D721Med (cell line): ENCODE data around the gene C20orf141.

Experiments used
- DNase-seq: peaks from one replicate; pipeline ENCODE4 v3.0.0; 2011; ENCODE audit warnings: low spot score; ENCODE audit not compliant: insufficient read length
- FAIRE-seq: peaks from 2 replicates; lab custom pipeline; 2011; peaks lifted over from hg19 to GRCh38; lab: Jason Lieb, UNC
- CTCF ChIP-seq: IDR thresholded peaks from 2 replicates; pipeline ENCODE4 v1.5.1; 2012; ENCODE audit warnings: mild to moderate bottlenecking, control low read depth; ENCODE audit not compliant: insufficient read depth; ENCODE audit errors: missing control alignments

Gene C20orf141

GRCh38 chr20:2799688-2800520 lies 14.9 kb upstream of the C20orf141 start:
- FAIRE-seq (no peak), DNase-seq (no peak)
- no peak for TF ChIP-seq CTCF

GRCh38 chr20:2800521-2801285 lies 14.1 kb upstream of the C20orf141 start, which contains the start of gene CPXM1:
Gene CPXM1, minus strand, starts transcription at chr20:2800627. Its CDS starts 55 bp downstream, at chr20:2800572.
- TF ChIP-seq CTCF: no peak
- FAIRE-seq (no peak), DNase-seq (no peak)

- no peak for FAIRE-seq
- no peak for DNase-seq
- TF ChIP-seq CTCF: no peak
Measured at GRCh38 chr20:2801286-2801728, 13.5 kb upstream of the C20orf141 start.

GRCh38 chr20:2804041-2804828 lies 10.6 kb upstream of the C20orf141 start:
- DNase-seq (no peak), FAIRE-seq (no peak)
- no peak for TF ChIP-seq CTCF

- no peak for DNase-seq
- no peak for TF ChIP-seq CTCF
- no peak for FAIRE-seq
Measured at GRCh38 chr20:2804852-2805688, 9.7 kb upstream of the C20orf141 start.

GRCh38 chr20:2805689-2806350 lies 9.0 kb upstream of the C20orf141 start:
- no peak for TF ChIP-seq CTCF
- FAIRE-seq (no peak), DNase-seq (no peak)
